Stimulated activated CD8-positive, alpha-beta memory T cell treated with anti-CD3 and anti-CD28 coated beads, Interleukin-7, amount 100 ng/mL, for 24 hours (primary cell): ENCODE measurements around the gene XXYLT1.
A peak's percentile ranks its signal among the peaks of the same experiment; 100 is the strongest.
"Not testable (repeated sequence)": the region's sequence is repeated elsewhere in the genome, so short reads cannot be mapped to it uniquely, and the experiment has no call there.

Experiments used
- DNase-seq: peaks from one replicate; pipeline ENCODE4 v3.0.0-alpha.2; 2020; ENCODE audit warnings: low read depth

The XXYLT1 gene

GRCh38 chr3:195270817-195271409, at the start of gene XXYLT1:
Gene XXYLT1, minus strand, starts transcription at chr3:195271159. Its CDS starts 101 bp downstream, at chr3:195271058.
- peak; percentile 75 for DNase-seq

GRCh38 chr3:195319060-195319459, 48.1 kb upstream of the XXYLT1 start:
- DNase-seq, result no peak

GRCh38 chr3:195312714-195313113, 41.8 kb upstream of the XXYLT1 start:
- no peak for DNase-seq

- no peak for DNase-seq
These were observed 36.8 kb upstream of the XXYLT1 start for GRCh38 chr3:195307711-195308110.

- DNase-seq, result no peak
These were observed 35.4 kb upstream of the XXYLT1 start for GRCh38 chr3:195306369-195306768.

- no peak for DNase-seq
These were observed 31.5 kb upstream of the XXYLT1 start for GRCh38 chr3:195302431-195302830.

- DNase-seq, result no peak
These were observed 26.5 kb upstream of the XXYLT1 start for GRCh38 chr3:195297446-195297845.

GRCh38 chr3:195296662-195297061, 25.7 kb upstream of the XXYLT1 start:
- DNase-seq, result no peak

GRCh38 chr3:195291121-195291520, 20.2 kb upstream of the XXYLT1 start:
- no peak for DNase-seq

- DNase-seq, result not testable (repeated sequence)
These were observed 19.7 kb upstream of the XXYLT1 start for GRCh38 chr3:195290643-195291042.

- DNase-seq, result no peak
These were observed 15.3 kb upstream of the XXYLT1 start for GRCh38 chr3:195286115-195286872.

GRCh38 chr3:195285372-195285771, 14.4 kb upstream of the XXYLT1 start:
- no peak for DNase-seq

- DNase-seq, result no peak
These were observed 13.9 kb upstream of the XXYLT1 start for GRCh38 chr3:195284842-195285241.

GRCh38 chr3:195282961-195283360, 12.0 kb upstream of the XXYLT1 start:
- no peak for DNase-seq

- no peak for DNase-seq
These were observed 3.5 kb upstream of the XXYLT1 start for GRCh38 chr3:195274259-195274966.

- DNase-seq, result peak; percentile 75
These were observed 668 bp upstream of the XXYLT1 start for GRCh38 chr3:195271410-195272243.

GRCh38 chr3:195270079-195270816, 711 bp downstream of the XXYLT1 start:
- DNase-seq, result no peak

GRCh38 chr3:195269375-195270078, 1.4 kb downstream of the XXYLT1 start:
- no peak for DNase-seq

GRCh38 chr3:195268576-195269309, 2.2 kb downstream of the XXYLT1 start:
- DNase-seq, result no peak

GRCh38 chr3:195267096-195267495, 3.9 kb downstream of the XXYLT1 start:
- no peak for DNase-seq
